ENCODE data around the gene TMCC1.
"Not testable (repeated sequence)": the region's sequence is repeated elsewhere in the genome, so short reads cannot be mapped to it uniquely, and the experiment has no call there.

TMCC1 gene

DNA sequence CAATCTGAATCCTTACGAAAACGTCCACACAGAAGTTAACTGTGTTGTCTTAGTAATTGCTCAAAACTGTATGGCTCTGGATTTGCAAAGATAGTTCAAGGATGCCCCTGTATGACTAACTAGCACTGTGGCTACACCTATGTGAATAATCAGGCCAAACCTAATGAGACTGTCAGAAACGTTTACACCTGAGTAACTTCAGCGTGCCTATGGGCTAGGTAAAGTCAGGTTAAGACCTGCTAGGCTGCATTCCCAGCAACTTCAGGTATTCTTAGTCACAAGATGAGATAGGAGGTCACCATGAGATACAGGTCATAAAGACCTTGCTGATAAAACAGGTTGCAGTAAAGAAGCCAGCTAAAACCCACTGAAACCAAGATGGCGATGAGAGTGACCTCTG, 199.3 kb downstream of the TMCC1 start:
- no peak overlapping the region for H3K27ac Mint-ChIP-seq (ENCODE audit: low read depth)

DNA sequence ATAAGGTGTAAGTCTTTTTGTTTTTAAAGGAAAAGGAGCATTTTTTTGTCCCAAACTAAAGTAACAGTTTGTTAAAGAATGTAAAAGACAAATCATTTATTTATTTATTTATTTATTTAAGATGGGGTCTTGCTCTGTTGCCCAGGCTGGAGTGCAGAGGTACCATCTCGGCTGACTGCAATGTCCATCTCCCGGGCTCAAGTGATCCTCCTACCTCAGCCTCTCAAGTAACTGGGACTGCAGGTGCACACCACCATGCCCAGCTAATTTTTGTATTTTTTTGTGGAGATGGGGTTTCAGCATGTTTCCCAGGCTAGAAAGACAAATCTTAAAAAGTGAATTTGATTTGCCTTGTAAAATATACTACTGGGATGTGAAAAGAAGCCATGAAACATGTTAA, 200.8 kb downstream of the TMCC1 start:
- H3K27me3 Mint-ChIP-seq = no peaks in the 10 kb centered on the region
- no peak overlapping the region for H3K27ac Mint-ChIP-seq (ENCODE audit: low read depth)
- H3K4me3 Mint-ChIP-seq = no peak overlapping the region
- no peaks in the 10 kb centered on the region for H3K9me3 Mint-ChIP-seq
- H3K4me1 Mint-ChIP-seq = peaks cover 15% of the 10 kb centered on the region
- no peak for DNase-seq (ENCODE audit: low spot score in 2 of 2)
- no peak for ATAC-seq (replicated peaks; ENCODE audit: extremely low read depth, poor library complexity, severe bottlenecking)
- H3K36me3 Mint-ChIP-seq (ENCODE audit: insufficient read depth) = peaks cover 4% of the 10 kb centered on the region

More for the DNA sequence above, 199.3 kb downstream of the TMCC1 start:
- no peaks in the 10 kb centered on the region for H3K9me3 Mint-ChIP-seq
- H3K27me3 Mint-ChIP-seq = no peaks in the 10 kb centered on the region
- DNase-seq (ENCODE audit: low spot score in 2 of 2) (no peak), ATAC-seq (replicated peaks; ENCODE audit: extremely low read depth, poor library complexity, severe bottlenecking) (no peak)
- H3K4me1 Mint-ChIP-seq = peaks cover 15% of the 10 kb centered on the region
- H3K4me3 Mint-ChIP-seq = no peak overlapping the region
- peaks cover 4% of the 10 kb centered on the region for H3K36me3 Mint-ChIP-seq (ENCODE audit: insufficient read depth)

DNA sequence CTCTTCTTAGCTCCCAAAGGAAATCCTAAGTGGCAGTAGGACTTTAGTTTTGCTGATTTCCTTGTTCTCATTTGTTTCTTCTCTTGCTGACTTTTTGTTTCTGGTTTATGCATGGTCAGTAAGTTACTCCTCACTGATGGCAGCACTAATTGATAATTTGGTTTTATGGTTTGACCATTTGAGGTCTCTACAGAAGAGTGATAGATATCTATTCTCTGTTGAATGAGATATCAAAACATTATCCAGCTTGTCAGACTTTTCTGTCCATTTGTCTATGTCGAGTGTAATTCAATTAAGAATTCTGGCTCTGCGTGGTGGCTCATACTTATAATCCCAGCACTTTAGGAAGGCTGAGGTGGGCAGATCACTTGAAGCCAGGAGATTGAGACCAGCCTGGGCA, 202.5 kb downstream of the TMCC1 start:
- ATAC-seq (replicated peaks; ENCODE audit: extremely low read depth, poor library complexity, severe bottlenecking) (no peak), DNase-seq (ENCODE audit: low spot score in 2 of 2) (no peak)
- no peaks in the 10 kb centered on the region for H3K27me3 Mint-ChIP-seq
- H3K27ac Mint-ChIP-seq (ENCODE audit: low read depth) = no peak overlapping the region
- H3K4me3 Mint-ChIP-seq = no peak overlapping the region
- H3K9me3 Mint-ChIP-seq = no peaks in the 10 kb centered on the region
- H3K4me1 Mint-ChIP-seq = peaks cover 15% of the 10 kb centered on the region
- peaks cover 1% of the 10 kb centered on the region for H3K36me3 Mint-ChIP-seq (ENCODE audit: insufficient read depth)

DNA sequence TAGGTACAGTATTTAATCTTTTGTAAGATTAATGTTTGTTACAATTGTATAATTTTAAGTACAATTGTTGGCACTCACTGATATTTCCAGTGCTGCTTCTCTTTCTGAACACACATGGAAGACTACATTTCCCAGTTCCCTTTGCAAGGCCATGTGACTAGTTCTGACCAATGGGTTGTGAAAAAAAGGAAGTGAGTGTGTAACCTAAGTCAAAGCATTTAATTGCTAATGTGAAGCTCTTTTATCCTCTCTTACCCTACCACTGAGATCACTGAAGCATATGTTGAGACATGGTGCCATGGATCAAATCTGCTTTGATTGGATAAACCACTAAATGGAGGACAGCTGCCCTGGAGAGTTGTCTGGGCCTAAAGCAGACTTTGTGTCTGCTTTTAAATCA, 203.1 kb downstream of the TMCC1 start:
- no peaks in the 10 kb centered on the region for H3K9me3 Mint-ChIP-seq
- H3K4me1 Mint-ChIP-seq = peaks cover 11% of the 10 kb centered on the region
- peaks cover 1% of the 10 kb centered on the region for H3K36me3 Mint-ChIP-seq (ENCODE audit: insufficient read depth)
- H3K4me3 Mint-ChIP-seq = no peak overlapping the region
- DNase-seq (ENCODE audit: low spot score in 2 of 2) = peak in 1 of 2 donors; percentile 39
- ATAC-seq (replicated peaks; ENCODE audit: extremely low read depth, poor library complexity, severe bottlenecking) = peak; percentile 91
- H3K27me3 Mint-ChIP-seq = no peaks in the 10 kb centered on the region
- no peak overlapping the region for H3K27ac Mint-ChIP-seq (ENCODE audit: low read depth)

DNA sequence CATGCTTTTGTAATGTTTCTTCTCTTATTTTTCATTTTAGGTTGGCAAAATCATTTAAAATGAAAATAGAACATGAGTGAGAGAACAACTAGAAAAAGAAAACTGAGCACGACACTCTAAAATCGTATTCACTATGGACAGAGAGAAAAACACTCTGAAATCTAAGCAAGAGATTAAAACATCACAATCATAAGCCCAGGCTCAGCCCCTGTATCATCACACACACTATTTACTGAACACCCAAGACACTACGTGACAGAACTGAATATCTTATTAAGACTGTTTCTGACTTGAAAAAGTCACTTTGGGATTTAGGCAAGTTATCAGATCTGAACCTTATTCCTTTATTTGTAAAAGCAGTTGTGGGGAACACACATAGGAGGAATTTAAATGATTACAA, 204.5 kb downstream of the TMCC1 start:
- Mint-ChIP-seq H3K27me3 (no peaks in the 10 kb centered on the region), H3K4me1 (peaks cover 11% of the 10 kb centered on the region), H3K27ac (ENCODE audit: low read depth) (no peak overlapping the region), H3K4me3 (no peak overlapping the region), H3K9me3 (no peaks in the 10 kb centered on the region), H3K36me3 (ENCODE audit: insufficient read depth) (peaks cover 1% of the 10 kb centered on the region)
- ATAC-seq (replicated peaks; ENCODE audit: extremely low read depth, poor library complexity, severe bottlenecking) (no peak), DNase-seq (ENCODE audit: low spot score in 2 of 2) (no peak)

DNA sequence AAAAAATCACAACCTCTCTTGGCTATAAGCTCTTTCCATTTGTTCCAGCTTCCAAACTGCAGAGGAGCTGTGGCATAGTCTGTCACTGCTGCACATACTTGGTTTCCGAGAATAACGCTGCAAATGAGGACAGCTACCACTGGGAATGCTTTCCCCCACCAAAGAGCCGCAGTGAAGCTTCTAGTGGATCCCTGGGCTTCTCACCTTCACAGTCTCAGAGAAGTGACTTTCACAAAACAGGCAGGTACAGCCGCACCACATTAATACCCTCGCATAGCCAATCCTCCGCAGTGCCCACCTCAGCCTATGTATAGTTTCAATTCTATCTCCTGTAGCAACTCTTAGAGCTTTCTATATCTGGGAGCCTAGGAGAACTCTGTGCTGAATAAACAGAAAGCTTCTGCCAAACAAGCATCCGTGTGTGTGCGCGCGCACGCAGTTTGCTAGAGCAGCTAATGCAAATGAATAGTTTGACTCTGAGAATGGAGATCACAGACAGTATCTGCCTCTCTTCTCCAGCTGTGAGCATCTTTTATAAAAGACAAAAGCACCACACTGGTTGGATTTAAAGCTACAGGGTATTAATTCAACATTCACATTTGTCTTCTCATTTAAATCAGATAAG, 205.1 kb downstream of the TMCC1 start:
- H3K4me3 Mint-ChIP-seq = no peak overlapping the region
- H3K27ac Mint-ChIP-seq (ENCODE audit: low read depth) = no peak overlapping the region
- no peaks in the 10 kb centered on the region for H3K27me3 Mint-ChIP-seq
- peaks cover 11% of the 10 kb centered on the region for H3K4me1 Mint-ChIP-seq
- DNase-seq (ENCODE audit: low spot score in 2 of 2) (no peak), ATAC-seq (replicated peaks; ENCODE audit: extremely low read depth, poor library complexity, severe bottlenecking) (no peak)
- no peaks in the 10 kb centered on the region for H3K9me3 Mint-ChIP-seq
- H3K36me3 Mint-ChIP-seq (ENCODE audit: insufficient read depth) = no peaks in the 10 kb centered on the region

DNA sequence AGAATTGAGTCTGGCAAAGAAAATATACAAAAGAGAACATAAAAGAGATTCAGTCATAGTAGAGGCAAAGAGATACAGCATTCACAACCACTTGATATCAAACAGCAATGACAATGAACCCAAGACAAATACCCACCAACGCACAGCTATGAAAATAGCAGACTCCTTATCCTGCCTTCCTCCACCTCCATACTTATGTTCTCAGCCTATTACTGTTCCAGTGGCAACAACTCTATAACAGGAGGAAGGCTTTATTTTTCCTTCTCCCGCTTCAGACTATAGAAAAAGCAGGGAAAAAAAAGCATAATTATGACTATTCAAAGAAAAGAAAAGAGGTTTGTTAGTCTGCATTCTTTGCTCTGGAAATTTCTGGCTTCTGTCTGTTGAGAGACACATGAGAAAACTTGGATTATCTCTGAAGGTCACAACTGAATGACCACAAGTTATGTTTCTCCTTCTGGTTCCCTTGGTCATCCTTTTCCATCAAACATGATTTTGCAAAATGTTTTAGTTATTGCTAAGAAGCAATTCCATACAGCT, 205.9 kb downstream of the TMCC1 start:
- H3K4me3 Mint-ChIP-seq = no peak overlapping the region
- DNase-seq (ENCODE audit: low spot score in 2 of 2) (no peak), ATAC-seq (replicated peaks; ENCODE audit: extremely low read depth, poor library complexity, severe bottlenecking) (no peak)
- H3K9me3 Mint-ChIP-seq = no peaks in the 10 kb centered on the region
- no peaks in the 10 kb centered on the region for H3K36me3 Mint-ChIP-seq (ENCODE audit: insufficient read depth)
- H3K4me1 Mint-ChIP-seq = peaks cover 11% of the 10 kb centered on the region
- no peaks in the 10 kb centered on the region for H3K27me3 Mint-ChIP-seq
- no peak overlapping the region for H3K27ac Mint-ChIP-seq (ENCODE audit: low read depth)

DNA sequence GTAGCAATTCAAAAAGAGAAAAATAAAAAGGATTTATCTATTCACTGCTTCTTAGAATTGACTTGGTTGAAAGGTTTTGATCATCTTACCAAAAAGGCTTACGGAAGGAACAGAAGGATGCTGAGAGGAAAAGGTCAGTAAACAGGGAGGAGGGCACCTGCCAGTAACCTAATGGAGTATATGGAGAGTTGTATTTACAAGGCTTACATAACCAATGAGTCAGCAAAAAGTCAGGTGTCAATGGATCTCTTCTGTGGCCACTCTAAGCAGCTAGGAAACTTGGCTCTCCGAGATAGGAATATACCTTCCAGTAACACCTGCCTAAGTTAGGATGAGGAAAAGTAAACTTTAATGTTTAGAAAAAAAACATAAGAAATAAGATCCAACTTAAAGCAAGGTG, 206.6 kb downstream of the TMCC1 start:
- Mint-ChIP-seq H3K27ac (ENCODE audit: low read depth) (no peak overlapping the region), H3K27me3 (no peaks in the 10 kb centered on the region)
- ATAC-seq (replicated peaks; ENCODE audit: extremely low read depth, poor library complexity, severe bottlenecking) = no peak

DNA sequence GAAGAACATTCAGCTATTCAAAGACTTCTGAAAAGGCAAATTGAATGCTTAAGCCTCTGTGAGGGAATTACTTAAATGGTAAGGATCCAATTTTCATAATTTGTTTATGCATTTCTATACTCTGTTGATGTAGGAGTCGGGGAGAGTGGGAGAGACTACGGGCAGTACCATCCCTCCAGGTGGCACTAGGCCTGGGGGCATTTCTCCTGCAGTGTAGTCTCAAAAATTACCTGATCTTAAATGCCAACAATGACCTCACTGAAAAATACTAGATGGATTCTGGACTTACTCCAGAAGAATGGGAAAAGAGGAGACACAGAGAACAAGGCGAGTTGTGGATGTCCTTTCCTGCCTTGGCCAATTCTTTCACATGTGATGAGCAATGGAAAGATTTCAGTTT, 209.2 kb downstream of the TMCC1 start:
- Mint-ChIP-seq H3K9me3 (no peaks in the 10 kb centered on the region), H3K27ac (ENCODE audit: low read depth) (no peak overlapping the region), H3K27me3 (no peaks in the 10 kb centered on the region), H3K4me3 (no peak overlapping the region), H3K4me1 (no peaks in the 10 kb centered on the region), H3K36me3 (ENCODE audit: insufficient read depth) (peaks cover 2% of the 10 kb centered on the region)
- no peak for ATAC-seq (replicated peaks; ENCODE audit: extremely low read depth, poor library complexity, severe bottlenecking)
- no peak for DNase-seq (ENCODE audit: low spot score in 2 of 2)

More for the DNA sequence above, 206.6 kb downstream of the TMCC1 start:
- no peak overlapping the region for H3K4me3 Mint-ChIP-seq
- H3K36me3 Mint-ChIP-seq (ENCODE audit: insufficient read depth) = no peaks in the 10 kb centered on the region
- DNase-seq (ENCODE audit: low spot score in 2 of 2) = no peak
- peaks cover 11% of the 10 kb centered on the region for H3K4me1 Mint-ChIP-seq
- H3K9me3 Mint-ChIP-seq = no peaks in the 10 kb centered on the region

DNA sequence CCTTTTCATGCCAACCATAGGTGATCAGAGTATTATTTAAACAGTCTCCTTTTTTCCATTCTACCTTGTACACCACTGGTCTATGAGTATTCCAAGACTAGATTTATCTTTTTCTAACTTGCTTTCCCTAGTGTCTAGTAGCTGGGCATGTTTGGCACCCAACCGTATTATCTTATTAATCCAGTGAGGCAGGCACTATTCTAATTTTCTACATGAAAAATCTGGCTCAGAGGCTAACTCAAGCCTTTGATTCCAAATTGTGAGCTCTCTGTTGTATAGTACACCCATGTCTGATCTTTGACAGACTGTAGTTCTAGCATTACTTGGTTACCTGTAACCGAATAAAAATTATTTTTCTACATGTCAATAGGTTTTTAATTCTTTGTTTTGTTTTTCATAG, 210.3 kb downstream of the TMCC1 start:
- ATAC-seq (replicated peaks; ENCODE audit: extremely low read depth, poor library complexity, severe bottlenecking) = no peak

DNA sequence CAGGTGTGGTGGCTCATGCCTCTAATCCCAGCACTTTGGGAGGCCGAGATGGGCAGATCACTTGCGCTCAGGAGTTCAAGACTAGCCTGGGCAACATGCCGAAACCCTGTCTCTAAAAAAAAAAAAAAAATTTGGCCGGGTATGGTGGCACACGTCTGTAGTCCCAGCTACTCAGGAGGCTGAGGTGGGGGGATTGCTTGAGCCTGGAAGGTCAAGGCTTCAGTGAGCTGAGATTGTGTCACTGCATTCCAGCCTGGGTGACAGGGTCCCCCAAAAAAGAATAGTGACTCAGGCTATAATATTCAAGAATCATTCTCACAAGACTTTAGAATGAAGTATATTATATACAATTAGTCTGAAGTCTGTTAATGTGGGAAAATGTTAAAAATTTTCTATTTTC, 216.5 kb downstream of the TMCC1 start:
- H3K27ac Mint-ChIP-seq (ENCODE audit: low read depth) = no peak overlapping the region
- H3K27me3 Mint-ChIP-seq = no peaks in the 10 kb centered on the region
- H3K4me3 Mint-ChIP-seq = no peak overlapping the region
- H3K36me3 Mint-ChIP-seq (ENCODE audit: insufficient read depth) = peaks cover 4% of the 10 kb centered on the region
- H3K4me1 Mint-ChIP-seq = peaks cover 5% of the 10 kb centered on the region
- DNase-seq (ENCODE audit: low spot score in 2 of 2) (no peak), ATAC-seq (replicated peaks; ENCODE audit: extremely low read depth, poor library complexity, severe bottlenecking) (no peak)
- H3K9me3 Mint-ChIP-seq = no peaks in the 10 kb centered on the region

More for the DNA sequence above, 210.3 kb downstream of the TMCC1 start:
- H3K4me3 Mint-ChIP-seq = no peak overlapping the region
- H3K4me1 Mint-ChIP-seq = no peaks in the 10 kb centered on the region
- no peaks in the 10 kb centered on the region for H3K9me3 Mint-ChIP-seq
- H3K27me3 Mint-ChIP-seq = no peaks in the 10 kb centered on the region
- H3K27ac Mint-ChIP-seq (ENCODE audit: low read depth) = no peak overlapping the region
- peaks cover 2% of the 10 kb centered on the region for H3K36me3 Mint-ChIP-seq (ENCODE audit: insufficient read depth)
- no peak for DNase-seq (ENCODE audit: low spot score in 2 of 2)

DNA sequence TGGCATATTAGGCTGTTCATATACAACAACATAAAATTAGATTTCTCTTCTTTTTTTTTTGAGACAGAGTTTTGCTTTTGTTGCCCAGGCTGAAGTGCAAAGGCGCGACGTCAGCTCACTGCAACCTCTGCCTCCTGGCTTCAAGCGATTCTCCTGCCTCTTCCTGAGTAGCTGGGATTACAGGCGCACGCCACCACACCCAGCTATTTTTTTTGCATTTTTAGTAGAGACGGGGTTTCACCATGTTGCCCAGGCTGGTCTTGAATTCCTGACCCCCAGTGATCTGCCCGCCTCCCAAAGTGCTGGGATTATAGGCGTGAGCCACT, 218.8 kb downstream of the TMCC1 start:
- not testable (repeated sequence) for H3K27ac Mint-ChIP-seq (ENCODE audit: low read depth); H3K27me3 Mint-ChIP-seq; ATAC-seq (replicated peaks; ENCODE audit: extremely low read depth, poor library complexity, severe bottlenecking); H3K4me3 Mint-ChIP-seq; H3K36me3 Mint-ChIP-seq (ENCODE audit: insufficient read depth); H3K9me3 Mint-ChIP-seq; H3K4me1 Mint-ChIP-seq; DNase-seq (ENCODE audit: low spot score in 2 of 2)

DNA sequence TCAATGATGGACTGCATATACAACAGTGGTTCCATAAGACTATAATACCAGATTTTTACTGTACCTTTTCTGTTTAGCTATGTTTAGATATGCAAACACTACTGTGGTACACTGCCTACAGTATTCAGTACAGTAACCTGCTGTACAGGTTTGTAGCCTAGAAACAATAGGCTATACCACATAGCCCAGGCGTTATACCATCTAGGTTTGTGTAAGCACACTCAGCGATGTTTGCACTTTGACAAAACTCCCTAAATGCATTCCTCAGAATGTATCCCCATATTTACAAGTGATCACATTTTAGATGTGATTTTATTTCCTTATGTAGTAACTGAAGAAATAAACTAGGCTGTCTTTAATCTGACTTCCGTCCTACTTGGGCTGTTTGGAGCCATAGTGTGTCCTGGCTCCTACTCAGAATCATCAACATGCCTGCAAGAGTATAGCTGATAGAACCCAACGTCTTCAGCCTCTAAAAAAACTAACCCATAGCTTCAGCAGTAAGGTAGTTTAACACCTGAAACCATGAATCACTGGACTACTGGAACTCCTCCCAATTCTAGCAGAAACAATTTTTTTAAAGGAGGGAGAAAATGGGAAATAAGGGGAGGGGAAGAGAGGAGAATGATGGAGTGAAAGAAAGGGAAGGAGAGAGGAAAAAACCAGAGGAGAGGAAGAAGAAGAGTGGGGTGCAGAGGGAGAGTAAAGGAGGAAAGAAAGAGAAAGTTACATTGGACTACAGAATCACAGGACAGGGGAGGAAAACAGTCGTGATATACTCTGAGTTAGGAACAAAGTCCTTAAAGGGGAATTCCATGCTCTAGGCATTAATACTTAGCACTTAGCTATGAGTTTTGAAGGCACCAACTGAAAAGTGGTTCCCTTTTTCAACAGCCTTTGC, 219.4 kb downstream of the TMCC1 start:
- Mint-ChIP-seq H3K36me3 (ENCODE audit: insufficient read depth) (peaks cover 9% of the 10 kb centered on the region), H3K4me1 (peaks cover 5% of the 10 kb centered on the region), H3K27me3 (no peaks in the 10 kb centered on the region), H3K4me3 (no peak overlapping the region), H3K9me3 (no peaks in the 10 kb centered on the region), H3K27ac (ENCODE audit: low read depth) (no peak overlapping the region)
- DNase-seq (ENCODE audit: low spot score in 2 of 2) (no peak), ATAC-seq (replicated peaks; ENCODE audit: extremely low read depth, poor library complexity, severe bottlenecking) (no peak)

All from central memory CD8-positive, alpha-beta T cell (primary cell).